Neural cell (in vitro differentiated cells): Measurements from ENCODE around the gene TBC1D10A. TPM values are rescaled to one million over a fixed set of nuclear protein-coding genes. Genes with fewer than 3 reads are reported as not detected.

Source experiments
- H2AFZ ChIP-seq: fragments of 200-600, 300-800 bp; sonication (generic), shearing (Covaris generic); 2 replicates; pipeline ENCODE4 v1.6.0; 2014; ENCODE audit warnings: low read depth, mild to moderate bottlenecking, antibody characterized with exemption, low read length, moderate library complexity
- H3F3A ChIP-seq: fragments of 200-600 bp; shearing (Covaris generic); 2 replicates; pipeline ENCODE4 v1.6.1; 2016; ENCODE audit warnings: mild to moderate bottlenecking, moderate library complexity, mixed read lengths, antibody characterized with exemption, low read length; ENCODE audit not compliant: insufficient read depth, poor library complexity, severe bottlenecking
- H3K27ac ChIP-seq: fragments of 200-600, 300-800 bp; sonication (generic), shearing (Covaris generic); 2 replicates; pipeline ENCODE4 v1.5.1; 2014; ENCODE audit warnings: mild to moderate bottlenecking, low read length, moderate library complexity
- H3K27me3 ChIP-seq: fragments of 300-800, 200-600 bp; sonication (generic), shearing (Covaris generic); 2 replicates; pipeline ENCODE4 v1.6.0; 2014; ENCODE audit warnings: mild to moderate bottlenecking, low read depth, low read length, moderate library complexity; ENCODE audit not compliant: insufficient read depth
- H3K36me3 ChIP-seq: fragments of 300-800, 200-600 bp; sonication (generic), shearing (Covaris generic); 2 replicates; pipeline ENCODE4 v1.5.1; 2014; ENCODE audit warnings: mild to moderate bottlenecking, antibody characterized with exemption, low read length, moderate library complexity; ENCODE audit not compliant: insufficient read depth
- H3K4me2 ChIP-seq: fragments of 300-800, 200-600 bp; sonication (generic), shearing (Covaris generic); 2 replicates; pipeline ENCODE4 v1.6.0; 2014; ENCODE audit warnings: mild to moderate bottlenecking, low read length
- H3K4me3 ChIP-seq: fragments of 300-800, 200-600 bp; sonication (generic), shearing (Covaris generic); 2 replicates; pipeline ENCODE4 v1.5.1; 2014; ENCODE audit warnings: mild to moderate bottlenecking, low read length, moderate library complexity
- H3K79me2 ChIP-seq: fragments of 200-600 bp; shearing (Covaris generic); replicated peaks from 2 replicates; pipeline ENCODE4 v1.6.0; 2014; ENCODE audit warnings: mild to moderate bottlenecking, low read length, moderate library complexity; ENCODE audit not compliant: insufficient read depth
- H3K9ac ChIP-seq: fragments of 300-800, 200-600 bp; sonication (generic), shearing (Covaris generic); 2 replicates; pipeline ENCODE4 v1.6.1; 2016; ENCODE audit warnings: mild to moderate bottlenecking, low read length, mixed read lengths
- H3K9me2 ChIP-seq: fragments of 200-600 bp; shearing (Covaris generic); 2 replicates; pipeline ENCODE4 v1.6.1; 2016; ENCODE audit warnings: mild to moderate bottlenecking, low read length, mixed read lengths; ENCODE audit not compliant: insufficient read depth
- H3K9me3 ChIP-seq: fragments of 200-600, 300-800 bp; sonication (generic), shearing (Covaris generic); 2 replicates; pipeline ENCODE4 v1.6.1; 2016; ENCODE audit warnings: mild to moderate bottlenecking, mixed run types, low read length, moderate library complexity, mixed read lengths
- H4K20me1 ChIP-seq: fragments of 200-600 bp; shearing (Covaris generic); 2 replicates; pipeline ENCODE4 v1.6.1; 2016; ENCODE audit warnings: mild to moderate bottlenecking, mixed run types; ENCODE audit not compliant: insufficient read depth
- CTCF ChIP-seq: fragments of 450-650 bp; IDR thresholded peaks from 2 replicates; pipeline ENCODE4 v1.5.1; 2014; ENCODE audit warnings: antibody characterized with exemption, mild to moderate bottlenecking, moderate library complexity; ENCODE audit not compliant: poor library complexity, severe bottlenecking
- EP300 ChIP-seq: fragments of 450-650 bp; conservative IDR thresholded peaks from 2 replicates; pipeline ENCODE4 v1.6.1; 2014; ENCODE audit warnings: antibody characterized with exemption, mild to moderate bottlenecking, moderate library complexity; ENCODE audit not compliant: poor library complexity, severe bottlenecking
- EZH2 ChIP-seq: fragments of 200-600, 300-800 bp; shearing (Covaris generic), sonication (generic); IDR thresholded peaks from 2 replicates; pipeline ENCODE4 v1.6.1; 2014; ENCODE audit warnings: antibody characterized with exemption, low read length, borderline replicate concordance, mild to moderate bottlenecking; ENCODE audit not compliant: insufficient read depth, poor library complexity, severe bottlenecking
- MXI1 ChIP-seq: fragments of 450-650 bp; conservative IDR thresholded peaks from 2 replicates; pipeline ENCODE4 v1.6.1; 2014; ENCODE audit warnings: antibody characterized with exemption, mild to moderate bottlenecking; ENCODE audit not compliant: poor library complexity, severe bottlenecking
- POLR2AphosphoS5 ChIP-seq: IDR thresholded peaks from 2 replicates; pipeline ENCODE4 v1.6.1; 2012
- RAD21 ChIP-seq: fragments of 450-650 bp; conservative IDR thresholded peaks from 2 replicates; pipeline ENCODE4 v1.6.1; 2014; ENCODE audit warnings: antibody characterized with exemption, mild to moderate bottlenecking, moderate library complexity
- REST ChIP-seq: IDR thresholded peaks from 2 replicates; pipeline ENCODE4 v1.6.1; 2012; ENCODE audit warnings: borderline replicate concordance
- SMC3 ChIP-seq: fragments of 450-650 bp; conservative IDR thresholded peaks from 2 replicates; pipeline ENCODE4 v1.6.1; 2014; ENCODE audit warnings: antibody characterized with exemption, mild to moderate bottlenecking, moderate library complexity; ENCODE audit not compliant: poor library complexity
- TAF1 ChIP-seq: IDR thresholded peaks from 2 replicates; pipeline ENCODE4 v1.6.1; 2012; ENCODE audit warnings: low read depth
- polyA plus RNA-seq: library from polyadenylated mRNA; depleted of rRNA; stranded (reverse); fragments of >200 nt; gene quantifications from 2 replicates; pipeline ENCODE4 v1.2.3, GENCODE V29; 2014

Gene TBC1D10A
- polyA plus RNA-seq, 1 donor from 2014 or later: 11.9 TPM

GRCh38 chr22:30250661-30251267 is 76.0 kb downstream of the TBC1D10A start:
- Histone ChIP-seq H3F3A (no peaks in the 10 kb centered on the region), H3K36me3 (no peaks in the 10 kb centered on the region), H3K27me3 (peaks cover 11% of the 10 kb centered on the region), H3K4me3 (no peak overlapping the region), H3K4me2 (no peak overlapping the region), H2AFZ (no peak overlapping the region), H3K27ac (no peak overlapping the region), H3K79me2 (no peaks in the 10 kb centered on the region), H4K20me1 (no peaks in the 10 kb centered on the region), H3K9me2 (no peaks in the 10 kb centered on the region), H3K9ac (no peak overlapping the region), H3K9me3 (no peaks in the 10 kb centered on the region)
- TF ChIP-seq TAF1: no peak
- no peak for TF ChIP-seq SMC3
- no peak for TF ChIP-seq REST
- no peak for TF ChIP-seq RAD21
- TF ChIP-seq CTCF: no peak
- no peak for TF ChIP-seq EZH2
- no peak for TF ChIP-seq POLR2AphosphoS5
- TF ChIP-seq MXI1: no peak
- TF ChIP-seq EP300: no peak

GRCh38 chr22:30250039-30250565 is 76.6 kb downstream of the TBC1D10A start:
- H3F3A ChIP-seq: no peaks in the 10 kb centered on the region
- H3K79me2 ChIP-seq: no peaks in the 10 kb centered on the region
- H3K9me2 ChIP-seq: no peaks in the 10 kb centered on the region
- no peak overlapping the region for H3K27ac ChIP-seq
- no peaks in the 10 kb centered on the region for H3K36me3 ChIP-seq
- no peak overlapping the region for H2AFZ ChIP-seq
- no peaks in the 10 kb centered on the region for H3K9me3 ChIP-seq
- no peaks in the 10 kb centered on the region for H4K20me1 ChIP-seq
- no peak overlapping the region for H3K9ac ChIP-seq
- H3K4me3 ChIP-seq: no peak overlapping the region
- peaks cover 17% of the 10 kb centered on the region for H3K27me3 ChIP-seq
- TF ChIP-seq EP300 (no peak), CTCF (no peak), TAF1 (no peak), REST (no peak), SMC3 (no peak), RAD21 (no peak), MXI1 (no peak)
- H3K4me2 ChIP-seq: no peak overlapping the region
